Measurements from ENCODE around the gene OPA3. TPM values are rescaled to one million over a fixed set of nuclear protein-coding genes. Genes with fewer than 3 reads are reported as not detected.

Gene OPA3
- total RNA-seq, 1 experiment from 2014 or later, result 11.1 TPM

DNA sequence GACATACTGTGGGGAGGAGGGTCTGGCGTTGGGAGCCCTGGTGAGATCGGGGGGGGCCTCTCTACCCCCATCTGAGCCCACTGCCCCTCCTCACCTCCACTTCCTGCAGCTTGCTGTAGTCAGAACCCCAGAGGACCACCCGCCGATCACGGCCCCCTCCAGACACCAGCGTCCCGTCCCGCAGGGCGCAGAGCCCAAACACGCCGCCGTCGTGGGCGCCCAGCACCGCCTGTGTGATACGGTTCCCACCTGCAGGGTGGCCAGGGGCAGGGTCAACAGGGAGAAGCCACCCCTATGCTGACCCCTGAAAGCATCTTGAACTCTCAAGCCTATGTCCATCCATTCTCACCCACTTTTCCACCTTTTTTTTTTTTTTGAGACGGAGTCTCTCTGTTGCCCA lies 36.8 kb upstream of the OPA3 start:
- BruUV-seq (replicated peaks), result no TSS peak
- CTCF ChIA-PET, result no interaction called here
- RAD21 ChIA-PET (ENCODE audit: low non-redundant PET in 1 of 2, low total read pairs in 2 of 2, uncharacterized antibody in 2 of 2, unreplicated experiment in 2 of 2), result no interaction called here

More for the DNA sequence above, 36.8 kb upstream of the OPA3 start:
- no peaks in the 10 kb centered on the region for H4K20me1 ChIP-seq (ENCODE audit: insufficient read depth)
- ATAC-seq, result no peak
- peaks cover 13 to 15% of the 10 kb centered on the region in 2 experiments; a peak in 3 of 4 replicates for H3K36me3 ChIP-seq (ENCODE audit: control insufficient read depth in 1 of 2, insufficient read depth in 2 of 2, low read length in 2 of 2)
- peaks cover 4 to 7% of the 10 kb centered on the region in 2 experiments; a peak in 3 of 4 replicates for H3K4me1 ChIP-seq (ENCODE audit: control insufficient read depth in 1 of 2, insufficient read depth in 2 of 2, low read length in 2 of 2)
- no peaks in the 10 kb centered on the region for H3K9me3 ChIP-seq (ENCODE audit: control insufficient read depth in 1 of 2, insufficient read depth in 1 of 2, low read depth in 1 of 2, low read length in 2 of 2)
- H3K9ac ChIP-seq (ENCODE audit: low read length), result no peak overlapping the region
- POLR2A ChIA-PET, result no interaction called here
- H3K4me3 ChIP-seq (replicated peaks in 1 of 2; ENCODE audit: low read depth in 1 of 2, low read length in 2 of 2), result no peak overlapping the region
- TF ChIP-seq, protein P1, sequence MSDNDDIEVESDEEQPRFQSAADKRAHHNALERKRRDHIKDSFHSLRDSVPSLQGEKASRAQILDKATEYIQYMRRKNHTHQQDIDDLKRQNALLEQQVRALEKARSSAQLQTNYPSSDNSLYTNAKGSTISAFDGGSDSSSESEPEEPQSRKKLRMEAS (IDR thresholded peaks at IDR 0.05), result no peak
- TF ChIP-seq ZFX (IDR thresholded peaks at IDR 0.05) (no peak), SRF (IDR thresholded peaks at IDR 0.05; ENCODE audit: low read depth) (no peak), EZH2 (IDR thresholded peaks at IDR 0.05) (no peak), RAD21 (IDR thresholded peaks at IDR 0.05; ENCODE audit: low read depth) (no peak), TCF7L2 (IDR thresholded peaks at IDR 0.05; ENCODE audit: borderline replicate concordance, extremely low read depth, insufficient read depth, insufficient read length) (no peak), SIN3A (IDR thresholded peaks at IDR 0.05; ENCODE audit: low read depth) (no peak), CEBPB (IDR thresholded peaks at IDR 0.05; ENCODE audit: low read depth) (no peak), EGR1 (IDR thresholded peaks at IDR 0.05; ENCODE audit: low read depth) (no peak), ELF1 (IDR thresholded peaks at IDR 0.05; ENCODE audit: borderline replicate concordance, low read depth) (no peak), FOSL1 (IDR thresholded peaks at IDR 0.05; ENCODE audit: low read depth) (no peak), JUND (IDR thresholded peaks at IDR 0.05) (no peak)
- TF ChIP-seq, protein P2, sequence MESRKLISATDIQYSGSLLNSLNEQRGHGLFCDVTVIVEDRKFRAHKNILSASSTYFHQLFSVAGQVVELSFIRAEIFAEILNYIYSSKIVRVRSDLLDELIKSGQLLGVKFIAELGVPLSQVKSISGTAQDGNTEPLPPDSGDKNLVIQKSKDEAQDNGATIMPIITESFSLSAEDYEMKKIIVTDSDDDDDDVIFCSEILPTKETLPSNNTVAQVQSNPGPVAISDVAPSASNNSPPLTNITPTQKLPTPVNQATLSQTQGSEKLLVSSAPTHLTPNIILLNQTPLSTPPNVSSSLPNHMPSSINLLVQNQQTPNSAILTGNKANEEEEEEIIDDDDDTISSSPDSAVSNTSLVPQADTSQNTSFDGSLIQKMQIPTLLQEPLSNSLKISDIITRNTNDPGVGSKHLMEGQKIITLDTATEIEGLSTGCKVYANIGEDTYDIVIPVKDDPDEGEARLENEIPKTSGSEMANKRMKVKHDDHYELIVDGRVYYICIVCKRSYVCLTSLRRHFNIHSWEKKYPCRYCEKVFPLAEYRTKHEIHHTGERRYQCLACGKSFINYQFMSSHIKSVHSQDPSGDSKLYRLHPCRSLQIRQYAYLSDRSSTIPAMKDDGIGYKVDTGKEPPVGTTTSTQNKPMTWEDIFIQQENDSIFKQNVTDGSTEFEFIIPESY (IDR thresholded peaks at IDR 0.05; ENCODE audit: extremely low read depth, insufficient replicate concordance, low read length), result no peak
- TF ChIP-seq, protein P3, sequence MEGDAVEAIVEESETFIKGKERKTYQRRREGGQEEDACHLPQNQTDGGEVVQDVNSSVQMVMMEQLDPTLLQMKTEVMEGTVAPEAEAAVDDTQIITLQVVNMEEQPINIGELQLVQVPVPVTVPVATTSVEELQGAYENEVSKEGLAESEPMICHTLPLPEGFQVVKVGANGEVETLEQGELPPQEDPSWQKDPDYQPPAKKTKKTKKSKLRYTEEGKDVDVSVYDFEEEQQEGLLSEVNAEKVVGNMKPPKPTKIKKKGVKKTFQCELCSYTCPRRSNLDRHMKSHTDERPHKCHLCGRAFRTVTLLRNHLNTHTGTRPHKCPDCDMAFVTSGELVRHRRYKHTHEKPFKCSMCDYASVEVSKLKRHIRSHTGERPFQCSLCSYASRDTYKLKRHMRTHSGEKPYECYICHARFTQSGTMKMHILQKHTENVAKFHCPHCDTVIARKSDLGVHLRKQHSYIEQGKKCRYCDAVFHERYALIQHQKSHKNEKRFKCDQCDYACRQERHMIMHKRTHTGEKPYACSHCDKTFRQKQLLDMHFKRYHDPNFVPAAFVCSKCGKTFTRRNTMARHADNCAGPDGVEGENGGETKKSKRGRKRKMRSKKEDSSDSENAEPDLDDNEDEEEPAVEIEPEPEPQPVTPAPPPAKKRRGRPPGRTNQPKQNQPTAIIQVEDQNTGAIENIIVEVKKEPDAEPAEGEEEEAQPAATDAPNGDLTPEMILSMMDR (IDR thresholded peaks at IDR 0.05 in 2 of 3, conservative IDR thresholded peaks at IDR 0.05 in 1 of 3; ENCODE audit: borderline replicate concordance in 1 of 3, insufficient read depth in 1 of 3, low read depth in 2 of 3, low read length in 2 of 3), result no peak
- no peaks in the 10 kb centered on the region for H3K9me2 ChIP-seq (ENCODE audit: insufficient read depth)
- no peaks in the 10 kb centered on the region for H3K27me3 ChIP-seq (ENCODE audit: insufficient read depth, low read length)
- H3K79me2 ChIP-seq (ENCODE audit: insufficient read depth, low read length), result no peaks in the 10 kb centered on the region
- H2AFZ ChIP-seq (ENCODE audit: low read depth, low read length, poor library complexity, severe bottlenecking), result no peak overlapping the region
- intact Hi-C loops (cut with micrococcal nuclease), result no loop called here
- no peak overlapping the region for H3K4me2 ChIP-seq (ENCODE audit: low read length)
- no peak overlapping the region for H3K27ac ChIP-seq (ENCODE audit: low read depth, low read length)
- DNase-seq (ENCODE audit: low read depth, low spot score), result no peak
